Measurements from ENCODE around the gene IL20RB.
"Not testable (repeated sequence)": the region's sequence is repeated elsewhere in the genome, so short reads cannot be mapped to it uniquely, and the experiment has no call there.

IL20RB gene

DNA sequence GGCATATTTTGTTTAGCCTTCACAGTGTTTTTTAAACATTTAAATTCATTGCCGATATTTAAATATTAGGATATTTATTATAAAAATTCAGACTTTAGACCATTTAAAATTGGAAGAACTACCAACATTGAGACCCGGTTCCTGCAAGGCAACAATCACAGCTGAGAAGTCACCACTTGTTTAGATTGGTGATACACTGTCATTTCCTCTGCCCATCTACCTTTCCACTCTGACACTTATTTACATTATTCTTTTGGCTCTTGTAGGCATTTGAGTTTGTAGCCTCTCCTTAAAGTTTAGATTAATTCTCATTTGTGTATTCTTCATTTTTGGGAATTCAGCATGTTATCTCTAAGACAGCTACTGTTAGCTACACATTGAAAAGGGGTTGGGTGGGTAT is 10.3 kb upstream of the IL20RB start:
- DNase-seq: no peak

DNA sequence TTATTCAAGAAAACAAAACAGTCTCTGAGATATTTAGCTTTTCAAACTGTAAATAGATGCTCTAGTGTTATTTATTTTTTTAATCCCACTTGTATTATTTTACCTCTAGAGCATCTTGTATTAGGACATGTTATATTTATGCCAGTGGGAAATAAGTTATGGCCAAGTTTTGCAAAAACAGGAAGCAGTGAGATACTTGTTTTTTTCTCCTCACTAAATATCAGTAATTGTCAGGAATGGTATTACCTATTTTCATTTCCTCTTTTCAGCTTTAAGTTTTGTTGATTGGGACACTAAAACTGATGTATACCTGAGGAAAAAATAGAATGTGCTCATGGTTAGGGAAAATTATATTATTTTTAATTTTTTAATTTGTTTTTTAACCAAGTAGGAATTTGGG is 8.6 kb upstream of the IL20RB start:
- no peak for DNase-seq

DNA sequence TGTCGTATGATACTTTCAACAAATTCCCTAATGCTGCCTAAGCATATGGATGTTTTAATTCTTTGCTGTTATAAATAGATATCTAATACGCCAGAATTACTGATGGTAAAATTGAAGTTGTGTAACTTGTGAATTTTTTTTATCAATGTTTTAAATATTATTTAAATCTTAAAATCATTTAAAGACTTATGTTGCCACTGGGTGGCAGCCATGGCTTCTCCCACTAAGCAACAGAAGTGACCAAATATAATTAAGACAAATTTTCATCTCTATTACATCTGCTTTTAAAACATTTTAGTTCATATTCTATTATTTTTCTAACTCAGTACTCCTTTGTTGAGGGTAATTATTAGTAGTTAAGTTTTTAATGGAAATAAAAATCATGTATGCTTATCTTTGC is 8.1 kb upstream of the IL20RB start:
- no peak for DNase-seq

DNA sequence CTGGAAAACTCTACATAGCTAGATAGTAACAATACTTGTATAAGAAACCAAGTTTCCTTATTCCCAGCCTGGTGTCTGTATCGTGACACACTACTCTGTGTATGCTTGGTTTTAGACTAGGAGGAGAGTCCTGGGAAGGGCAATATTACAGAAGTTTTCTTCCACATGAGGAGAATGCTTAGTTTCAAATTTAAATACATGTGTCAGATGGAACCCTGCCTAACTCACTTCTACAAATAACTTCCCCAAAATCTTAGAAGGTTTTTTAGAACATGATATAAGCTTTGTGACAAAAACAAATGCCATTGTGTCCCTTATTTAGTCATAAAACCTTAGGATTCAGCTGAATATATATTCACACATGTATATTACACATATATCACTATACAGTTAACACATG is 7.2 kb upstream of the IL20RB start:
- no peak for DNase-seq

DNA sequence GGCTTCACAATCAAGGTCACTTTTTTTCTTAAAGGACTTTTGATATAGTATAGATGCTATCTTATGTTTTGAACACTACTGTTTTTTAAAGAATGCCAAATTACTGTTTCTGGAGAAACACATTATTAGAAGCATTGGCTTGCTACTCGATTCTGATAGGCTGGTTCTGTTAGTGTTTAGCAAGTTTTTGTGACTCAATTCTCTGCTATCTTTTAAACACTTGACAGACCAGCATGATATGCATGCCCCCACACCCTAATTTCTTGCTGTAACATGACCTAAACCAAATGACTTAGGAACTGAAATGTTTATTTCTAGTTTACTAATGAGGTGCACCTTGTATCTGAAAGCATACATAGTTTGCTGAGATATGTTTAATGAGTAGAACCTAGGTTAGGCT is 5.5 kb upstream of the IL20RB start:
- no peak for DNase-seq

DNA sequence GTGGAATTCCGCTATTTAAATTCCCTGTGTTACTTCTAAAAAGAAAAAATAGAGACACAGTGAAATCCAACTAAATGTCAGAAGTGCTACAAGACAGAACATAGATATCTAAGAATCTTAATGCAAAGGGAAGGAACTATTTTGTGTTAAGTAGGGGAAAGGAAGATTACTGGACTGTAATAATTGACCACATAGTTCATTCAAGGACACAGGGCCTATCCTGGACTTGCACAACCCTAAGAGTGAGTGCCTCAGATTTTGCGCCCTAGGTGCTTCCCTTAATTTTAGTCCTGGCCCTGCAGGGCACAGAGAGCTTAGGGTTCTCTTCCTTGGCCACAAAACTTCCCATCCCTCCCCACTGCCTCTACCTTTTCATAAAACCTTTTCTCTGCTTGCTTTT is 3.5 kb upstream of the IL20RB start:
- no peak for DNase-seq

DNA sequence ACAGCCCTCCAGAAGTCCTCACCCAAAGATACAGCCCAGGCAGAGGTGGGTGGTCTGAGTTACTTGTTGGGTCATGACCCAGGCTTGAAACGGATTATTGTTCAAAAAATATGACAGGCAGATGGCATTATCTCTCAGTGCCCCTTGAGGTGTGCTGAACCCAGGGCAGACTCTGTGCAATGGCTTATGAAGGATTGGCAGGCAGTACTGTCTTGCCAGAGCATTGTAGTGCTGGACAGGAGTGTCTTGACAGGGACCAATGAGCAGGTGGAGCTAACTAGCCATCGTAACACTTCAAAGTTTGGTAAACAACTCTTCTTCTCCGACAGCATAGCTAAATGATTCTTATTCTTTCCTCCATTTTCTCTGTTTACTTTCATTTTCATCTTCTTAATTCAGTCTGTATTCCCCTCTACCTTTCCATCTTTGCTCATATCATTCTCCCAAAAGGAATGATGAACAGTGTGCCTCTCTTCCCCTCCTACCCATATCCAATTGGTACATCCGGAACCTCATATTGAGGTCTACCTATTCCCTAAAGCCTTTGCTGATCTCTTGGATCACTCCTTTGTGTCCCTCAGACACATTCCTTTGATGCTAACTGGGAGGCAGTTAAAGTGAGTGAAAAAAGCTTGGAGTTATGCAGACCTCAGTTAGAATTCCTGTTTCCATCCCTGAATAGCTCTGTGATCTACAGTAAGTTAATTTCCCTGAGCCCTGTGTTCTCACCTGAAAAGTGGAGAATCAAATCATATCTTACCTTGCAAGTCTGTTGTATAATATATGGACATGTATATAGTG is 2.6 kb upstream of the IL20RB start:
- DNase-seq: no peak

DNA sequence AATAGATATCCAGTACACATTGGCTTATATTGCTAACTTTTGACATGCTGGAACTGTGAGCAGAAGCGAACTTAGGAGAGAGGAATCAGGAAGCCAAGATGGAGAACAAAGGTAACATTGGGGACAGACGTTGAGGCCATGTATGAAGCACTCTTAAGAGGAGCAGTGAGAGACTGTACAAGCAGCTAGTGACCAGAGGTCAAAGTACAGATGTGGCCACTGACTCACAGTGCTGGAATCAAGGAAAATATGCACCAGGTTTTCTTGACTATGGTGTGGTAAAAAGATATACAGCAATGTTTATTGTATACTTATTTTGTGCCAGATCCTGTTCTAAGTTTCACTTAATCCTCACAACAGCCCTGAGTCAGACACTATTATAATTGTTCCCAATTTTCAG is 2.0 kb upstream of the IL20RB start:
- no peak for DNase-seq

DNA sequence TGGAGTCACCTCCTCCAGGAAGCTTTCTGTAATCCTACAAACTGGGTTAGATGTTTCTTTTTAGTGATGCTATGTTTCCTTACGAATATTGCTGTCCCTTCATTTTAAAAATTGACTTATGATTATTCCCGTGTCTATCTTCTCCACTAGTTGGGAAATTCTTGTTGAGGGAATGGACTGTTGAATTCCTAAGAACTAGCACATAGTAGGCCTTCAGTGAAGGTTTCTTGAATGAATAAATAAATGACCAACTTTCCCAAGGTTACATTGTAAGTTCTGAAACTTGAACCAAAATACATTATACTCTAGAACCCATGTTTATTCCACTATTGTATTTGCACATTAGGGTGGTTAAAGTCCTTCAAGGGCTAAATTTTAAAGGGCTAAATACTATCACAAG is 812 bp upstream of the IL20RB start:
- DNase-seq: no peak

DNA sequence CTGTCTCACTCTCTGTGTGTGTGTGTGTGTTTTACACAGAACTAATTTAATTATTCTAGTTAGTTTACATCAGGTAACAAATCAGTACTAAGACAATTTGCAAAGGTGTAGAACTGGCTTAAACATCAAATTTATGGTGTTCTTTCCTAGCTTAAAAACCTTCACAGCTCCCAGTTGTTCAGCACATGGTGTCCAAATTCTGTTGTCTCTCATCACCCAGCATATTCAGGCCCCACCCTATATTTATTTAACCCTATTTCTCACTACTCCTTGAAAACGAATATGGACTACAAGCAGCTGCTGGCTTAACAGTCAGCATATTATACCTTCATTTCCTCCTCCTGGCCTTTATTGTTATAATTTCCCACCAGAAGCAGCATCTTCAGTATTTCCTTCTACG is 1.2 kb downstream of the IL20RB start:
- DNase-seq: no peak

DNA sequence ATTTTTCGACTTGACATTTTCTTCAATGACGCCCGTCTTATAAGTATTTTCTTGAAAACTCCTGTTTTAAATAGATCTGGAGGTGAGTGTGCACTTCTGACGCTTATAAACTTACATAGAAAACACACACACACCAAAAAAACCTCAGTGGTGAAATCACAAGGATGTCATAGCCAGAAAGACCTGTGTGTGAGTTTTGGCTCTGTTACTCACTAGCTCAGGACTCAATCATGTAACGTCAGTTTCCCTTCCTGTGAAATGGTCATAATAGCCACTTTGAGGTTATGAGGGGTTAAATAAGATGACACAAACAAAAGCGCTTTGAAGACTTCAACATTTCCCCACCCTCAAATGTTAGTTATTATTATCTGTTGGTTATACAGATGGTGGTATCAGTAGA is 1.8 kb downstream of the IL20RB start:
- no peak for DNase-seq

DNA sequence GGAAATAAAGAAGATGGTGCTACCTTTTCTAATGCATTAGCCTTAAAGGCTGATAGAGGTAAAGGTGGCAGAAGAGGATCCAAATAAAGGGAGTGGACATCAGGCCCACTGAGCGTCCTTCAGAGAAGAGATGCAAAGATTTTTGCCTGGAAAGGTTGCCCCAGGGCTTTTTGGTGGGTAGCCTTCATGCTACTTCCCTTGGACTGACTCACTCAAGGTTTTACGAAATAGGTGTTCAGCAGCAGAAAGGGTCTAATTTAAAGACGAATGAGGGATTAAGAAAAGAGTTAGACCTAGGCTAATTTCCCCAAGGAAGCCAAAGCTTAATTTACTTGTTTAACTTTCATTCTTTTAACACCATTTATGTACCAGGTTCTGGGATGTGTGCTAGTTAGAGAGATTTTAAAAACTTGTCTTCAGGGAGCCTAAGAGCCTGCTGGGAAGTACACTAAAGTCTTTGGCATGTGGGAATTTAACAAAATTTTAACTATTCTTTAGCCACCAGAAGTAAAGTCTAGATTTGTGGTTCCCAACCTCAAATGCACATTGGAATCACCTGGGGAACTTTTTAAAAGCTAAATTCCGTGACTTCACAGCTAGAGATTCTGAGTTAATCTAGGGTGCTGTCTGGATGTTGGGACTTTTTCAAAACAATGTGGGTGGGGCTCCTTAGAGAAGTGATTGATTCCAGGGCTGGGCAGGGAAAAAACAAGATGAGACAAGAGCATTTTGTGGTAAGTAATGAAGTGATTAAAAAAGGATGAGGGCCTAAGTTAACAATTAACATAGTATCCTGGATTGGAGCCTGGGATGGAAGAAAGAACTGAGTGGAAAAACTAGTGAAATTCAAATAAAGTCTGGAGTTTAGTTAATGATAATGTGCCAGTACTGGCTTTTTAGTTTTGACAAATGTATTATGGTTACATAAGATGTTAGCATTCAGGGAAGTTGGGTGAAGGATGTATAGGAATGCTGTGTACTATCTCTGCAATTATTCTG is 3.4 kb downstream of the IL20RB start:
- DNase-seq: no peak

DNA sequence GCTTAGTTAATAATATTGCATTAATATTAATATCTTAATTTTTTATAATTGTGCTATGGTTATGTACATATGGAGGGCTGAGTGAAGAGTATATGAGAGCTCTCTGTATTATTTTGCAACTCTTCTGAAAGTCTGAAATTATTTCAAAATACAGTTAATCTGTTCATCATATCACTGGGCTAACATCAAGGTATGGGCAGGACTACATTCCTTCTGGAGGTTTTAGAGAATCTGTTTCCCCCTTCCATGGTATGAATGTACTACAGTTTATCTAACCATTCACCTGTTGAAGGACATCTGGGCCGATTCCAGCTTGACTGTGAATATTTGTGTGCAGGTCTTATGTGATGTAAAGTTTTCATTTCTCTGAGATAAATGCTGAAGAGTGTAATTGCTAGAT is 5.1 kb downstream of the IL20RB start:
- no peak for DNase-seq

DNA sequence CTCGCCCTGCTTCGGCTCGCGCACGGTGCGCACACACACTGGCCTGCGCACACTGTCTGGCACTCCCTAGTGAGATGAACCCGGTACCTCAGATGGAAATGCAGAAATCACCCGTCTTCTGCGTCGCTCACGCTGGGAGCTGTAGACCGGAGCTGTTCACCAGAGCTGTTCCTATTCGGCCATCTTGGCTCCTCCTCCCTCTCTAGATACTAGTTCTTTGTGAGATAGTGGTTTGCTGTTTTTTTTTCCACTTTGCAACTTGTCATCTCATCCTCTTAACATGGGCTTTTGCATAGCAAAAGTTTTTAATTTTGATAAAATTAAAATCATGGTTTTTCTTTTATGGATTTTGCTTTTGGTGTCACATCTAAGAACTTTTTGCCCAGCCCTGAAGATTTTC is 11.8 kb downstream of the IL20RB start:
- not testable (repeated sequence) for DNase-seq

DNA sequence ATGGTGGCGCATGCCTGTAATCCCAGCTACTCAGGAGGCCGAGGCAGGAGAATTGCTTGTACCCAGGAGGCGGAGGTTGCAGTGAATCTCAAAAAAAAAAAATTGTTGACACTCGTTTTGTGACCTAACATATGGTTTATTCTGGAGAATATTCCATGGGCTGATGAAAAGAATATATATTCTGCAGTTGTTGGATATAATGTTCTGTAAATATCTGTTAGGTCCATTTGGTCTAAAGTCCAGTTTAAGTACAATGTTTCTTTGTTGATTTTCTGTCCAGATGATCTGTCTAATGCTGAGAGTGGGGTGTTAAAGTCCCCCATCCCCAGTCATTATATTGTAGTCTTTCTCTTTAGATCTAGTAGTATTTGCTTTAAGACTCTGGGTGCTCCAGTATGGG is 15.6 kb downstream of the IL20RB start:
- DNase-seq: no peak

DNA sequence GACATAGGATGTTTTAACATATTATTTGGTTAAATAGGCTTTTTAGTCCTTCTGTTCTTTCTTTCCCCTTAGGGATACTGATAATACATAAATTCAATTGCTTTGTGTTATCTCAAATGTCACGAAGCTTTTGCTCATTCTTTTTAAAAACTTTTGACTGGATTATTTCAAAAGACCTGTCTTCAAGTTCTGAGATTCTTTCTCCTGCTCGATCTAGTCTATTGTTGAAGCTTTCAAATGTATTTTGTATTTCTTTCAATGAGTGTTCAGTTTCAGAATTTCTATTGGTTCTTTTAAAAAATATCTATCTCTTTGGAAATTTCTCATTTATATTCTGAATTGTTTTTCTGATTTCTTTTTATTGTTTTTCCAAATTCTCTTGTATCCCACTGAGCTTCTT is 16.9 kb downstream of the IL20RB start:
- DNase-seq: no peak

DNA sequence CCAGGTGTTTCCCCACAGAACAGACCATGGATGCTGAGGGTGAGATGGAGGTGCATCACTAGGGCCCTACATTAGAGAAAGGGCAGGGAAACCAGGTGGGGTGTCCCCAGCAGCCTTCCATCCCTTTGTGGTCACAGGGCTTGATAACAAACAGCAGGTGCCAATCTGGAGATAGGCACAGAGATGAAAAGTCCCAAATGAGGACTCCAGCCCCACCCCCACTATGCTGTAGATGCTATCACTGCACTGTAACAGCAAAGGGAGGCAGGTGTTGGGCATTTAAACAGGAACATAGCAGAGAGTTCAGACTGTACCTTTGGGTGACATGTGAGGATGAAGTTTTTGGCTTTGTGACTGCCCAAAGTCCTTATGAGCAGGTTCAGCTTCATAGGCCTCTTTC is 21.4 kb downstream of the IL20RB start:
- no peak for DNase-seq

DNA sequence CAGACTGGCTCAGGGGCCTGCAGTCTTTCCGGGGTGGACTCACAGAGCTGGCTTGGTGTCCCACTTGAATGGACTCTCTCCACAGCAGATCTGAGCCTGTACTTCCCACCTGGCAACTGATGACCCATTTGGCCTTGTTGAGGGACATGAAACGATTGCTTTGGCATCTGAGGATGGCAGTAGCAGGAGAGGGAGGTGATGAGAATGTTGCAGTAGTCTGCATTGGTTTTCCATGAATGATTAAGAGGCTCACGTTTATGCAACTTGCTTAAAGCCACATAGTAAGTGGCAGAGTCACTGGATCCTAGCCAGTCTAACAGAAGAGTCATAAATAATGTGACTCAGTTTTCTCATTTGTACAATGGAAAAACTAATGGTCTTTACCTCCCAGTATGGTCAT is 21.9 kb downstream of the IL20RB start:
- no peak for DNase-seq

DNA sequence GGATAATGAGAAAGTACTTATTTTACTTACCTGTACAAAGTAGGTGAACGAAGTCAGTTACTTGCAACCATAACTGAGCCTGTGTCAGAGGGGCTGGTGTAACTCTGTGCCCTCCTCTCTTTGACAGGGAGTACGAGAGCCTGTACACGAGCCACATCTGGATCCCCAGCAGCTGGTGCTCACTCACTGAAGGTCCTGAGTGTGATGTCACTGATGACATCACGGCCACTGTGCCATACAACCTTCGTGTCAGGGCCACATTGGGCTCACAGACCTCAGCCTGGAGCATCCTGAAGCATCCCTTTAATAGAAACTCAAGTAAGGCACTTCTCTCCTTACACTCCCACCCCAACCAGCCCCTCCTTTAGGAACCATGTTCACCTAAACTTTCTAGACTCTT is 24.2 kb downstream of the IL20RB start:
- DNase-seq: no peak

DNA sequence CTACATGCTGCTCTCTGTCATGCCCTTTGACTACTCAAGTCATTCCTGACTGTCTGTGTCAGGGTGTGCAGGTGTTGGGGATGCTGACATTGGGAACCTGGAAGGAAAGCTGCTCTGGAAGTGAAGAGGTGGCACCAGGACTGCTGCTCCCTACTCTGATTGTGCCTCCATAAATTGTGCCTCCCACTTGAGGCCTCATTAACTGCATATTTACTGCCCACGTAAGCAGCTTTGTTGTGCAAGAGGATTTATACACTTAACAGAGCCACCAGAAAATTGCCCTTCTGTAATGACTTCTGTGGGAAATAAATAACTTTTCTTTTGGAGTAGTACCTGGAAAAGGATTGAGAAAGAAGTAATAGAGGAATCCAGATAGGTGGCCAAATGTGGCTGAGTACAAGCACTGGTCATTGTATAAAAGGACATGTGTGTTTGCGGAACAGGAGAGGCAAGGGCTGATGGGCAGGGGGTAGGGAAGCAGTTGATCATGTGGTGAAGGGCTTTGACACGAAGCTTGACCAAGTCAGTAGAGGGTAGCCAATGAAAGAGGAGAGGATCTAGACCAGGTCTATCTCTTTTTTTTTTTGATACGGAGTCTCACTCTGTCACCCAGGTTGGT is 24.8 kb downstream of the IL20RB start:
- DNase-seq: no peak

DNA sequence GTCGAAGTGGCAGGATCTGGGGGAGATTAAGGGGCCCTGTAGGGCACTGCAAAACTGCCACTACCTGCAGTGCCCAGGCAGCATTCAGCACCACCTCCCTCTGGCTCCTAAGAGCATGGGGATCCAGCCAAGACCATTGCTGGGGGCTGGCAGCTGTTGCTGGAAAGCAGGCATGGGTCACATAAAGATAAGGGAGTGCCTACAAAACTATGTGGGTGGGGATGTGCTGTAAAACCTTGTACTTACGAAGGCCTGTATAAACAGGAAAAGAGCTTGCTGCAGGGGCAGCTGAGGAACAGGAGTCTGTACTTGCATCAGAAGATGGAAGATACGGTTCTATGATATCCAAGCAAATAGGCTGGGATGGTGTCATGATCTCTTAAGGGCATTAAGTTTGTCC is 27.1 kb downstream of the IL20RB start:
- no peak for DNase-seq

DNA sequence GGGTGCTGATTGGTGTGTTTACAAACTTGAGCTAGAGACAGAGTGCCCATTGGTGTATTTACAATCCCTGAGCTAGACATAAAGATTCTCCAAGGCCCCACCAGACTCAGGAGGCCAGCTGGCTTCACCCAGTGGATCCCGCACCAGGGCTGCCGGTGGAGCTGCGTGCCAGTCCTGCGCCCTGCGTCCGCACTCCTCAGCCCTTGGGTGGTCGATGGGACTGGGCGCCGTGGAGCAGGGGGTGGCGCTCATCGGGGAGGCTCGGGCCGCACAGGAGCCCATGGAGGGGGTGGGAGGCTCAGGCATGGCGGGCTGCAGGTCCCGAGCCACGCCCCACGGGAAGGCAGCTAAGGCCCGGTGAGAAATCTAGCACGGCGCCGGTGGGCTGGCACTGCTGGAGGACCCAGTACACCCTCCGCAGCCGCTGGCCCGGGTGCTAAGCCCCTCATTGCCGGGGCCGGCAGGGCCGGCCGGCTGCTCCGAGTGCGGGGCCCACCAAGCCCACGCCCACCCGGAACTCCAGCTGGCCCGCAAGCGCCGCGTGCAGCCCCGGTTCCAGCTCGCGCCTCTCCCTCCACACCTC is 29.7 kb downstream of the IL20RB start:
- DNase-seq: not testable (repeated sequence)

DNA sequence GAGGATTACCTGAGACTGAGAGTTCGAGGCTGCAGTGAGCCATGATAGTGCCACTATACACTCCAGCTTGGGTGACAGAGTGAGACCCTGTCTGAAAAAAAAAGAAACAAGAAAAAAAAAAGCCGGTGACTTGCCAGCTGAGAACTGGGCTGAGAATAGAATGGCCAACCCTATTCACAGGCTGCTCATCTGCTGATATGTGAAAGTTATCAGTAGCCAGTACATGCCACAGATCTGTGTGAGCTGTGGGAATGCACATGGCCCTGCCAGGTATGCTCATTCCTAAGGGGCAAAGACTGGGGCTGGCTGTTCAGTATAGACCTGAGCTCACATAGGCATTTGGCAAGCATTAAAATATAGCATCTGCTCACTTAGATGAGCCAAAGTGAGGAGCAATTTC is 30.9 kb downstream of the IL20RB start:
- no peak for DNase-seq

All from CD4-positive, alpha-beta T cell treated with Interleukin-4 for 1 hour (primary cell).